Activated CD8-positive, alpha-beta T cell treated with anti-CD3 and anti-CD28 coated beads for 36 hours (primary cell): ENCODE data around the gene HBM. TPM values are rescaled to one million over a fixed set of nuclear protein-coding genes. Genes with fewer than 3 reads are reported as not detected.
"Not testable (repeated sequence)": the region's sequence is repeated elsewhere in the genome, so short reads cannot be mapped to it uniquely, and the experiment has no call there.

ENCODE experiments used
- ATAC-seq: fragments of 200-7000 bp; cut with Tn5 transposase; one replicate; pipeline ENCODE4 v1.10.0; 2021; ENCODE audit warnings: mild to moderate bottlenecking, moderate library complexity
- CTCF ChIA-PET: fragments of 350-600 bp; sonication (Branson Sonifier 250); formaldehyde crosslinking; loops from one replicate; lab custom pipeline; 2021; ENCODE audit warnings: antibody characterized with exemption; lab: Charles Lee
- POLR2A ChIA-PET: fragments of 350-600 bp; sonication (Branson Sonifier 250); formaldehyde crosslinking; loops from one replicate; lab custom pipeline; 2021; ENCODE audit warnings: antibody characterized with exemption; lab: Charles Lee
- DNase-seq: peaks from one replicate; pipeline ENCODE4 v3.0.0-alpha.2; 2020
- H3K27ac Mint-ChIP-seq: one replicate; pipeline ENCODE4 v1.8.0; 2021; ENCODE audit warnings: mild to moderate bottlenecking, mixed read lengths
- H3K27me3 Mint-ChIP-seq: one replicate; pipeline ENCODE4 v1.8.0; 2021; ENCODE audit warnings: mixed read lengths
- H3K36me3 Mint-ChIP-seq: one replicate; pipeline ENCODE4 v1.8.0; 2021; ENCODE audit warnings: low read depth, mixed read lengths
- H3K4me1 Mint-ChIP-seq: one replicate; pipeline ENCODE4 v1.8.0; 2021; ENCODE audit warnings: low read depth, mixed read lengths
- H3K4me3 Mint-ChIP-seq: one replicate; pipeline ENCODE4 v1.8.0; 2021; ENCODE audit warnings: mild to moderate bottlenecking, moderate library complexity, mixed read lengths
- H3K9me3 Mint-ChIP-seq: one replicate; pipeline ENCODE4 v1.8.0; 2021; ENCODE audit warnings: mixed read lengths
- CTCF ChIP-seq: fragments of 200-600 bp; IDR thresholded peaks from one replicate; pipeline ENCODE4 v1.8.0; 2022; ENCODE audit warnings: antibody characterized with exemption, mild to moderate bottlenecking
- intact Hi-C: fragments of 100-400 bp; cut with micrococcal nuclease; formaldehyde crosslinking; loops from one replicate; pipeline ENCODE4 v1.10.0; 2022
- total RNA-seq, 2 experiments: library from RNA; stranded (reverse); gene quantifications; one replicate each; pipeline ENCODE4 v1.2.3, GENCODE V29; 2021

The HBM gene
- total RNA-seq, 2 experiments from 2014 or later = not detected

GRCh38 chr16:194516-194915 lies 28.7 kb downstream of the HBM start:
- no peaks in the 10 kb centered on the region for H3K4me1 Mint-ChIP-seq
- ChIA-PET CTCF (interaction anchor here (2.2 kb wide), 1 partner anchor 13 kb away, joined by 9 read pairs; no protein-coding TSS in a partner anchor), POLR2A (interaction anchor here (1.2 kb wide), 1 partner anchor 13 kb away, joined by 4 read pairs; no protein-coding TSS in a partner anchor)
- H3K4me3 Mint-ChIP-seq = no peak overlapping the region
- H3K27me3 Mint-ChIP-seq = no peaks in the 10 kb centered on the region
- TF ChIP-seq CTCF = no peak
- ATAC-seq = no peak
- intact Hi-C loops = no loop called here
- H3K36me3 Mint-ChIP-seq = peaks cover 38% of the 10 kb centered on the region
- no peaks in the 10 kb centered on the region for H3K9me3 Mint-ChIP-seq
- H3K27ac Mint-ChIP-seq = no peak overlapping the region
- DNase-seq = no peak

GRCh38 chr16:200388-200787 lies 34.6 kb downstream of the HBM start:
- Mint-ChIP-seq H3K4me3 (no peak overlapping the region), H3K36me3 (peaks cover 35% of the 10 kb centered on the region), H3K9me3 (no peaks in the 10 kb centered on the region), H3K27ac (no peak overlapping the region), H3K4me1 (no peaks in the 10 kb centered on the region), H3K27me3 (no peaks in the 10 kb centered on the region)
- intact Hi-C loops = no loop called here
- no peak for TF ChIP-seq CTCF
- ATAC-seq (no peak), DNase-seq (no peak)
- ChIA-PET POLR2A (interaction anchor here (1.5 kb wide), 1 partner anchor 34 kb away, joined by 5 read pairs; the partner anchor contains the start of gene FAM234A), CTCF (interaction anchor here (1.9 kb wide), 1 partner anchor 104 kb away, joined by 4 read pairs; no protein-coding TSS in a partner anchor)

- Mint-ChIP-seq H3K27me3 (no peaks in the 10 kb centered on the region), H3K36me3 (peaks cover 42% of the 10 kb centered on the region), H3K4me1 (peaks cover 6% of the 10 kb centered on the region), H3K9me3 (no peaks in the 10 kb centered on the region), H3K4me3 (no peak overlapping the region), H3K27ac (no peak overlapping the region)
- DNase-seq = no peak
- intact Hi-C loops = no loop called here
- ChIA-PET CTCF (no interaction called here), POLR2A (no interaction called here)
- no peak for TF ChIP-seq CTCF
- no peak for ATAC-seq
Measured at GRCh38 chr16:203246-203645, 37.5 kb downstream of the HBM start.

- intact Hi-C loops, H3K27ac Mint-ChIP-seq, H3K27me3 Mint-ChIP-seq, H3K4me3 Mint-ChIP-seq, CTCF ChIA-PET, H3K4me1 Mint-ChIP-seq, DNase-seq, ATAC-seq, H3K9me3 Mint-ChIP-seq, POLR2A ChIA-PET: not testable (repeated sequence)
- peaks cover 44% of the 10 kb centered on the region for H3K36me3 Mint-ChIP-seq
Measured at GRCh38 chr16:204046-204445, 38.3 kb downstream of the HBM start.

- ChIA-PET POLR2A (interaction anchor here (0.9 to 1.7 kb wide), 3 partner anchors 12 to 19 kb away, joined by 3 to 6 read pairs (median 4); partner anchors contain the start of gene LUC7L), CTCF (interaction anchor here (1.8 to 2.3 kb wide), 3 partner anchors 15 to 152 kb away, joined by 4 to 9 read pairs (median 5); no protein-coding TSS in a partner anchor)
- H3K9me3 Mint-ChIP-seq, ATAC-seq, intact Hi-C loops, H3K4me3 Mint-ChIP-seq, DNase-seq, H3K27me3 Mint-ChIP-seq, H3K4me1 Mint-ChIP-seq, H3K27ac Mint-ChIP-seq: not testable (repeated sequence)
- peaks cover 38% of the 10 kb centered on the region for H3K36me3 Mint-ChIP-seq
Measured at GRCh38 chr16:209359-209758, 43.6 kb downstream of the HBM start.

- ChIA-PET CTCF (interaction anchor here (2.0 kb wide), 1 partner anchor 105 kb away, joined by 5 read pairs; no protein-coding TSS in a partner anchor), POLR2A (interaction anchor here (1.1 kb wide), 1 partner anchor 30 kb away, joined by 3 read pairs; no protein-coding TSS in a partner anchor)
- H3K4me3 Mint-ChIP-seq, intact Hi-C loops, H3K27me3 Mint-ChIP-seq, ATAC-seq, H3K27ac Mint-ChIP-seq, DNase-seq, H3K4me1 Mint-ChIP-seq, H3K9me3 Mint-ChIP-seq: not testable (repeated sequence)
- H3K36me3 Mint-ChIP-seq = peaks cover 31% of the 10 kb centered on the region
Measured at GRCh38 chr16:211631-212180, 45.9 kb downstream of the HBM start.
